HG02970 (cell line): ENCODE measurements around the gene TMEM200A.

Experiments used
- ATAC-seq: cut with Tn5 transposase; IDR thresholded peaks from one replicate; pipeline ENCODE4 v1.9.1; 2021; ENCODE audit warnings: mild to moderate bottlenecking, moderate library complexity, moderate number of reproducible peaks; ENCODE audit not compliant: unreplicated experiment, low FRiP score

Gene TMEM200A

GRCh38 chr6:130376936-130377335 lies 11.1 kb downstream of the TMEM200A start:
- ATAC-seq, result no peak

- no peak for ATAC-seq
Observed at GRCh38 chr6:130377371-130377770, 11.6 kb downstream of the TMEM200A start.

- no peak for ATAC-seq
Observed at GRCh38 chr6:130377915-130378314, 12.1 kb downstream of the TMEM200A start.

- ATAC-seq, result no peak
Observed at GRCh38 chr6:130379223-130379622, 13.4 kb downstream of the TMEM200A start.

GRCh38 chr6:130381012-130381411 lies 15.2 kb downstream of the TMEM200A start:
- no peak for ATAC-seq

GRCh38 chr6:130381459-130382380 lies 15.9 kb downstream of the TMEM200A start:
- ATAC-seq, result no peak

- no peak for ATAC-seq
Observed at GRCh38 chr6:130382872-130383490, 17.2 kb downstream of the TMEM200A start.

- no peak for ATAC-seq
Observed at GRCh38 chr6:130385064-130385695, 19.4 kb downstream of the TMEM200A start.

- ATAC-seq, result no peak
Observed at GRCh38 chr6:130389142-130389541, 23.3 kb downstream of the TMEM200A start.

- no peak for ATAC-seq
Observed at GRCh38 chr6:130390890-130391289, 25.1 kb downstream of the TMEM200A start.

- ATAC-seq, result no peak
Observed at GRCh38 chr6:130393306-130393705, 27.5 kb downstream of the TMEM200A start.

GRCh38 chr6:130394246-130394645 lies 28.4 kb downstream of the TMEM200A start:
- no peak for ATAC-seq

- no peak for ATAC-seq
Observed at GRCh38 chr6:130395164-130395563, 29.3 kb downstream of the TMEM200A start.

- no peak for ATAC-seq
Observed at GRCh38 chr6:130396722-130397121, 30.9 kb downstream of the TMEM200A start.

GRCh38 chr6:130405549-130405948 lies 39.7 kb downstream of the TMEM200A start:
- ATAC-seq, result no peak

- no peak for ATAC-seq
Observed at GRCh38 chr6:130407032-130407431, 41.2 kb downstream of the TMEM200A start.

GRCh38 chr6:130409418-130410100 lies 43.7 kb downstream of the TMEM200A start:
- ATAC-seq, result no peak

- no peak for ATAC-seq
Observed at GRCh38 chr6:130411481-130411880, 45.7 kb downstream of the TMEM200A start.

- no peak for ATAC-seq
Observed at GRCh38 chr6:130412556-130413290, 46.9 kb downstream of the TMEM200A start.

GRCh38 chr6:130417951-130418350 lies 52.1 kb downstream of the TMEM200A start:
- no peak for ATAC-seq
